Omental fat pad (tissue), 4 donors: ENCODE results near the gene RRP12. TPM values are rescaled to one million over a fixed set of nuclear protein-coding genes. Genes with fewer than 3 reads are reported as not detected.

ENCODE experiments used
- ATAC-seq: fragments of 150-250 bp; one replicate; pipeline ENCODE4 v1.9.1; 2016; ENCODE audit warnings: mild to moderate bottlenecking, moderate library complexity; ENCODE audit not compliant: low FRiP score
- DNase-seq: peaks from one replicate; pipeline ENCODE4 v3.0.0-alpha.2; 2019; ENCODE audit warnings: low spot score
- total RNA-seq, 4 donors: library from RNA; depleted of rRNA; stranded (reverse); fragments of >200 nt; gene quantifications; one replicate each; pipeline ENCODE4 v1.1.0, GENCODE V29; 2016
- TF ChIP-seq, protein P1 (sequence below), 3 donors: fragments of 450-650 bp; IDR thresholded peaks; one replicate each; pipeline ENCODE4 v1.5.1; 2016 to 2017; ENCODE audit warnings: antibody characterized with exemption in 3 of 3, mild to moderate bottlenecking in 3 of 3, moderate library complexity in 2 of 3

The RRP12 gene
- total RNA-seq, 4 donors from 2014 or later = 14.2 to 89.3 (median 18.7) TPM

DNA sequence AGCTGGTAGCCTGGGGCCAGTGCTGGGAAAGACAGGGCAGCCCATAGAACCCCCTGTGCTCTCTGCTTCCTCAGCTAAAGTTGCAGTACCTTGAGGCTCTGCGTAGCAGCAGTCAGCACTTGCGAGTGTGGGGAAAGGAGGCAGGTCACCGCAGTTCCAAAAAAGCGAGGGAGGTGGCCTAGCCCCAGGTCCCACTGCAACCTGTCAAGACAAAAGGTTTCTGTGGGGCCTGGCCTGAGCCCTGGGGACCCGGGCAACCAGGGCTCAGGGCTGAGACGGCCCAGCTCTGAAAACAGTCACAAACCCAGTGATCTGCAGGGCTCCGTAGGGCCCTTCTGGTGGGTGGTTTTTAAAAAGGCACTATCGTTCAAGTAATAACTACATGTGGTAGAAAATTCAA, 19.5 kb downstream of the RRP12 start:
- no peak for ATAC-seq
- DNase-seq = no peak

DNA sequence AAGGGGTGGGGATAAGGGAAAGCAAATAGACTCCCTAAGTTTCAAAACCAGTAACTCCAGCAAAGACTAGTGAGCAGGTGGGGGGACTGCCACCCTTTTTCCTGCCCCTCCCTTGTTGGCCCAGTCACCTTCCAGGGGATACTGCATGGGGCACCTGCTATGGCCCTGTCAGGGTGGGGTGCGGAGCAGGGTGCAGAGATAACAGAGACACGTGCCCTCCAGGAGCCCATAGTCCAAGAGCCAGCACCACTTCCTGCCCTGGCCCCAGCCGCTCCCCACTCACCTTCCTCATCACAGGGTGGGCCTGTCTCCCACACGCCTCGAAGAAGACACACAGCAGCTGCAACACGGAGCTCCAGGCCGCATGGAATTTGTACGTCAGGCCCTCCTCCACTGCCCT, 20.6 kb downstream of the RRP12 start:
- DNase-seq = no peak
- TF ChIP-seq, protein P1, sequence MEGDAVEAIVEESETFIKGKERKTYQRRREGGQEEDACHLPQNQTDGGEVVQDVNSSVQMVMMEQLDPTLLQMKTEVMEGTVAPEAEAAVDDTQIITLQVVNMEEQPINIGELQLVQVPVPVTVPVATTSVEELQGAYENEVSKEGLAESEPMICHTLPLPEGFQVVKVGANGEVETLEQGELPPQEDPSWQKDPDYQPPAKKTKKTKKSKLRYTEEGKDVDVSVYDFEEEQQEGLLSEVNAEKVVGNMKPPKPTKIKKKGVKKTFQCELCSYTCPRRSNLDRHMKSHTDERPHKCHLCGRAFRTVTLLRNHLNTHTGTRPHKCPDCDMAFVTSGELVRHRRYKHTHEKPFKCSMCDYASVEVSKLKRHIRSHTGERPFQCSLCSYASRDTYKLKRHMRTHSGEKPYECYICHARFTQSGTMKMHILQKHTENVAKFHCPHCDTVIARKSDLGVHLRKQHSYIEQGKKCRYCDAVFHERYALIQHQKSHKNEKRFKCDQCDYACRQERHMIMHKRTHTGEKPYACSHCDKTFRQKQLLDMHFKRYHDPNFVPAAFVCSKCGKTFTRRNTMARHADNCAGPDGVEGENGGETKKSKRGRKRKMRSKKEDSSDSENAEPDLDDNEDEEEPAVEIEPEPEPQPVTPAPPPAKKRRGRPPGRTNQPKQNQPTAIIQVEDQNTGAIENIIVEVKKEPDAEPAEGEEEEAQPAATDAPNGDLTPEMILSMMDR (IDR thresholded peaks at IDR 0.05) = no peak
- ATAC-seq = no peak

More for the DNA sequence above, 19.5 kb downstream of the RRP12 start:
- TF ChIP-seq, protein P1 (IDR thresholded peaks at IDR 0.05) = no peak

DNA sequence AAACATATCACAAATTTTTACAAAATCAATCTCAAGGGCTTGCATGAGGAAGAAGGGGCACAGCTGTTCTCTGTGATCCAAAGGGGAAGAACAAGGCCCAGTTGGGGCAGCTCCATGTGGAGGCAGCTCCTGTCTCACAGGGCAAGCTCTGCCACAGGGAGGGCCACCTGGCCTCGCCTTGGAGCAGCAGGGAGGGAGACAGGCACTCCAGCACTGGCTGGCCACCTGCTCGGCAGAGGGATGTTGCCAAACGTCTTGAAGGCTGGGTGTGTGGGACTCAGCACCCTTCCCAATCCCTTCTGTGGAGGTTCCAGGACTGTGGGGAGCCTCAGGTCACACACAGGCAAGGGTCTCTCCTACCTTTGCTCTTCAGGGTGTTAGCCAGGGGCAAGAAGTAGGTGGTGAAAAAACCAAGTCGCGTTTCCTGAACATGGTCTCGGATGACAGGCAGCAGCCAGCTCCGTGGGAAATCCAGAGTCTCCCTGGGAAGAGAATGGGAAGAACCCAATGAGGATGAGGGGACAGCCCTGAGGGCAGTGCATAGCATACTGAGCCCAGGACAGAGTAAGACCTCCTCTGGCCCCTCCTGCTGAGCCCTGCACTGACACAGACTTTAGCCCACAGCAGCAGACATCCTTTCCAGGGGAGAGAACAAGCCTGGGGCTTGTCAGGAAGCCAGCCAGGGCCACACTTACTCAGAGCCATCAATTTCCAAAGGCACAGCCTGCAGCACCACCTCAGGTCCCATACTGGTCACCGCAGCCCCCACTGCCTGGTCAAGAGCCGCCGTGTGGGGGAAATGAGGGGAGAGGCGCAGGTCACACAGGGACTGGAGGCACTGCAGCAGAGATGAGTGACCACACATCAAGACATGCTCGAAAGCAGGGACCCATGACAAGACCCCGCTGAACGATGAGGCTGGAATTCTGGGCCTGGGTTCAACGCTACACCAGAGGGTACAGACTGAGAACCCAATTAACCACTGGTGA, 21.9 kb downstream of the RRP12 start:
- TF ChIP-seq, protein P1 (IDR thresholded peaks at IDR 0.05) = no peak
- ATAC-seq (no peak), DNase-seq (no peak)

DNA sequence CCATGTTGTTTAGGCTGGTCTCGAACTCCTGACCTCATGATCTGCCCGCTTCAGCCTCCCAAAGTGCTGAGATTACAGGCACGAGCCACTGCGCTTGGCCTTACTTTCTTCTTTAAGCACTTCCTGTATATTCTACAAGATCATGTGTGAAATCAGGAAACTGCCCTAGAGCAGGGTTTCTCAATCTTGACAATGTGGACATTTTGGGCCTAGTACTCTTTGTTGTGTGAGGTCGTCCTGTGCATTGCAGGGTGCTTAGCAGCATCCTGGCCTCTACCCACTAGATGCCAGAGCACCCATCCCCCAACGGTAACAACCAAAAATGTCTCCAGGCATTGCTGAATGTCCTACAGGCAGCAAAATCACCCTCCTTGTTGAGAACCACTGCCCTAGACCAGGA, 24.7 kb downstream of the RRP12 start:
- DNase-seq (no peak), ATAC-seq (no peak)
- TF ChIP-seq, protein P1 (IDR thresholded peaks at IDR 0.05) = no peak

DNA sequence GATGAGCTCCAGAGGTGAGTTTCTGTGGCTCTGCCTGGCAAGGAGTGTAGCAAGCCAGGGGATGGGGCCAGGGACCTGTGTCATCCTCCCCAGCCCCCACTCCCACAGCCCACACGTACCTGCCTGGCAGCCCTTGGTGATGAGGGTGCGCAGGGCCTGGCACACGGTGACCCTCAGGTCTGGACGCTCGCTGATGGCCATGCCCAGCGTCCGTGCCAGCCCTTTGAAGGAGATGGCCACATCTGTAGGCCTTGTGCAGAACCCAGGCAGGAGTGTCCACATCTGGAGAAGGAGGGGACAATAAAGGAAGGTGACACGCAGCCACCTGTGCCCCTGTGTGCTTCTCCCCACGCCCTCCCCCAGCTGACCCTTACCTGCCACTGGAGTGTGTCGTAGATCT, 27.7 kb downstream of the RRP12 start:
- no peak for DNase-seq
- no peak for ATAC-seq
- TF ChIP-seq, protein P1 (IDR thresholded peaks at IDR 0.05) = no peak

DNA sequence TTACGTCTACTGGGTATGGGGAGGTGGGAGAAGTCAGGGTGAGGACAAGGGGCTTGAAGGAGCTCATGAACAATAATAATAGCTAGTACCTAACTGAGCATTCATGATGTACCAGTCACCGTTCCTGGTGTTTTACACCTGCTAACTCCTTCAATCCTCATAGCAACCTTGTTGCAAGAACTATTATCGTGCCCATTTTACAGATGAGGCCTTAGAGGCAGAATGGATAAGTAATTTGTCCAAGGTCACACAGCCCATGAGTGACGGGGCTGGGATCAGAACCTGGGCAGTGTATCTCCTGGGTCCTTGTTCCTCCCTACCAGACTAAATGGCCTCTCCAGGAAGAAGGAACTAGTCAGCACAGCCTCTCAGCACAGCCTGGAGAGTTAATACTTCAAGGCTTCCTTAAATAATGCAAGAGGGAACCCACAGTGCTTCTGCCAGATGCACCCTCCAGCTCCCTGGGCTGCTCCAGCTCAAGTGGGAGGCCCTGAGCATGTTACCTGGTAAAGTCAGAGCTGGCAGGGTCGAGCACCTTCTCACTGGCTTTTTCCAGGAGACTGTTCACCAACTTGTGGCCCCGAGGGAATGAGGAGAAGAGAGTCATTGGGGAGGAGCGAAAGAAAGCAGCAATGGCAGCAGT, 28.8 kb downstream of the RRP12 start:
- DNase-seq (no peak), ATAC-seq (no peak)
- TF ChIP-seq, protein P1 (IDR thresholded peaks at IDR 0.05) = no peak
